ENCODE measurements around the gene CIAO2B. TPM values are rescaled to one million over a fixed set of nuclear protein-coding genes. Genes with fewer than 3 reads are reported as not detected.

Gene CIAO2B
- total RNA-seq, 2 donors from 2014 or later = 23.2 to 102 TPM

- Histone ChIP-seq H3K4me1 (ENCODE audit: control insufficient read depth in 1 of 2, low read depth in 2 of 2) (peaks cover 54 to 76% of the 10 kb centered on the region in 2 donors), H3K27ac (peak overlapping the region; percentile 93 to 97), H3K9me3 (no peaks in the 10 kb centered on the region), H3K4me3 (no peak overlapping the region), H3K27me3 (replicated peaks; ENCODE audit: insufficient read depth) (no peaks in the 10 kb centered on the region), H3K36me3 (no peaks in the 10 kb centered on the region)
- DNase-seq (ENCODE audit: low spot score) (no peak), ATAC-seq (ENCODE audit: insufficient number of reproducible peaks, low FRiP score, low read depth) (no peak)
- no peak for TF ChIP-seq CTCF (IDR thresholded peaks at IDR 0.05)
Observed at GRCh38 chr16:66904428-66904845, 29.8 kb downstream of the CIAO2B start.

- Histone ChIP-seq H3K9me3 (no peaks in the 10 kb centered on the region), H3K27me3 (replicated peaks; ENCODE audit: insufficient read depth) (no peaks in the 10 kb centered on the region), H3K27ac (peak overlapping the region; percentile 93 to 97), H3K4me1 (ENCODE audit: control insufficient read depth in 1 of 2, low read depth in 2 of 2) (peaks cover 61 to 83% of the 10 kb centered on the region in 2 donors), H3K36me3 (no peaks in the 10 kb centered on the region), H3K4me3 (no peak overlapping the region)
- no peak for TF ChIP-seq CTCF (IDR thresholded peaks at IDR 0.05)
- DNase-seq (ENCODE audit: low spot score) = no peak
- no peak for ATAC-seq (ENCODE audit: insufficient number of reproducible peaks, low FRiP score, low read depth)
Observed at GRCh38 chr16:66903544-66904427, 30.4 kb downstream of the CIAO2B start.

GRCh38 chr16:66902648-66903543, 31.3 kb downstream of the CIAO2B start:
- peaks cover 66 to 89% of the 10 kb centered on the region in 2 donors for H3K4me1 ChIP-seq (ENCODE audit: control insufficient read depth in 1 of 2, low read depth in 2 of 2)
- no peak overlapping the region for H3K4me3 ChIP-seq
- H3K27ac ChIP-seq = peak overlapping the region; percentile 93 to 97
- ATAC-seq (ENCODE audit: insufficient number of reproducible peaks, low FRiP score, low read depth) (no peak), DNase-seq (ENCODE audit: low spot score) (no peak)
- H3K36me3 ChIP-seq = no peaks in the 10 kb centered on the region
- TF ChIP-seq CTCF (IDR thresholded peaks at IDR 0.05) = no peak
- no peaks in the 10 kb centered on the region for H3K27me3 ChIP-seq (replicated peaks; ENCODE audit: insufficient read depth)
- no peaks in the 10 kb centered on the region for H3K9me3 ChIP-seq

- H3K36me3 ChIP-seq = no peaks in the 10 kb centered on the region
- no peak overlapping the region for H3K4me3 ChIP-seq
- peaks cover 66 to 96% of the 10 kb centered on the region in 2 donors for H3K4me1 ChIP-seq (ENCODE audit: control insufficient read depth in 1 of 2, low read depth in 2 of 2)
- no peaks in the 10 kb centered on the region for H3K9me3 ChIP-seq
- H3K27ac ChIP-seq = peak overlapping the region; percentile 93 to 97
- ATAC-seq (ENCODE audit: insufficient number of reproducible peaks, low FRiP score, low read depth) (no peak), DNase-seq (ENCODE audit: low spot score) (no peak)
- TF ChIP-seq CTCF (IDR thresholded peaks at IDR 0.05) = no peak
- H3K27me3 ChIP-seq (replicated peaks; ENCODE audit: insufficient read depth) = no peaks in the 10 kb centered on the region
Observed at GRCh38 chr16:66901626-66902025, 32.6 kb downstream of the CIAO2B start.

All from thoracic aorta (tissue), 2 donors.